GM20431 (cell line): ENCODE data around the gene MYEOV.

Experiments used
- in situ Hi-C: fragments of 300-500 bp; cut with MseI, MboI; formaldehyde crosslinking; loops from one replicate; pipeline ENCODE4 v1.15.0; 2020; ENCODE audit warnings: low sequenced_read_pairs; ENCODE audit not compliant: unreplicated experiment

MYEOV gene

DNA sequence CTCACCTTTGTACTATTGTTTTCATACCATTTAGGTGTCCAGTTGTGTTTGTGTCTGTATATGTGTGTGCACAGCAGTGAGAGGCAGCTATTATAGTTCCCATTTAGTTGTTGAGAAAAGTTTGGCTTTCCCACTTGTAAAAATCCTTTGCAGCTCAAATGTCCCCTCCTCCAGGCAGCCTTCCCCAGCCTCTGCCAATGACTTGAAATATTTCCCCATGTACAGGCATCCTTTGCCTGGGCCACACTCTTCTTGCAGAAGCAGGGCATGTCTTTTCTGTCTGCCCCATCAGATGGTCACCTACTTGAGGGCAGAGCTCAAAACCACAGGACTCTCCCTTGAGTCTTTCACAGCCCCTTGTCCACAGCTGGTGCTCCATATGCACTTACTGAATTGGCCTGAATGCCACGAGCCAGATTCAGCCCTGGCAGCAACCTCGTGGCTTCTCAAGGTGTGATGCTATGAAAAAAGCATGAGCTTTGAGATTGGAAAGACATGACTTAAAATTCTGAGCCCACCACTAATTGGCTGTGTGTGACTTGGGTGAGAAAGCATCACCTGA lies 39.3 kb downstream of the MYEOV start:
- in situ Hi-C loops: no loop called here

DNA sequence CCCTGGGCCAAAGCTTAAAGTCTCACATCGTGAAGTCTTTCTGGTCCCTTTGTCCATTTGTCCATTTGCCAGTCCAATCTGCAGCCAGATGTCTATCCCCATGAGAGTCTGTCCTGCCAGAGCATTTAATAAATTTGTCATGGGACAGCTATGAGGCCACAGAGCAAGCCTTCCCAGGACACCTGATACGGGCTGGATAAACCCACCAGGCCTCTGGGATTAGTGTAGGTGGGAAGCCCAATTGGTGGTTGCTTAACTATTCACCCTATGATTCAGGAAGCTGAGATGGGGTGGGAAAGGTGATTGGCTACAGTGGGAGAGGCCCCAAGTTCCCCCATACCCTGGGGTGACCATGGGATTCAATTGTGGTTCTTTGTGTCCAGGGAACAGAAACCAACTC lies 39.9 kb downstream of the MYEOV start:
- in situ Hi-C loops: no loop called here

DNA sequence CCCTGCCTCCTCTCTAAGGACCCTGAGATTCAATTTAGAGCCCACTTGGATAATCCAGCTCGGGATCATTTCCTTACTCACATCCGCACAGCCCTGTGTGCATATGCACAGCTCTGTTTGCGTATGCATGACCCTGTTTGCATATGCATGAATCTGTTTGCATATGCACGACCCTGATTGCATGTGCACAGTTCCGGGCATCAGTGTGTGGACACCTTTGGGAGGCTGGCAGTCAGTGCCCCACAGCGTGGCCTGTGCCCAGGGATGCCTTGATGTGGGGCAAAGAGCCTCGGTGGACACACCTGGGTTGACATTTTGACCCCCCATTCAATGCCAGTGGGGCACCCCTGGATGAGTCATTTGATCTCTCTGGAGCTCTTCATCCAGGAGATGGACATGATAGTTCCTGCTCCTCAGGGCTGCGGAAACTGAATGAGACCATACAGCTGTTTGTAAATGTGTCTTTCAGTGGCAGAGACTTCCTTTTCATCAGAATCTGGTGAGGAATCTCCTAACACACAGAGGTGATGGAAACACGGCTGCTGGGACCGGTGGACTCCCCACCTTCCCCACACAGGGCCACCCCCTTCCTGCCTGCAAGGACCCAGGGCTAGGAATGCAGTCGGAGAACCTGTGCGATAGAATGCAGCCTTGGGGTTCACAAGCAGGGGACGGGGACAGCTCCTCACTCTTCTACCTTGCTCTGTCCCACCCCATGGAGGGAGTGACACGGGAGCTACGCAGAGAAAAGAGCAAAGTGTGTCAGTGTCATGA lies 41.2 kb downstream of the MYEOV start:
- in situ Hi-C loops: no loop called here

DNA sequence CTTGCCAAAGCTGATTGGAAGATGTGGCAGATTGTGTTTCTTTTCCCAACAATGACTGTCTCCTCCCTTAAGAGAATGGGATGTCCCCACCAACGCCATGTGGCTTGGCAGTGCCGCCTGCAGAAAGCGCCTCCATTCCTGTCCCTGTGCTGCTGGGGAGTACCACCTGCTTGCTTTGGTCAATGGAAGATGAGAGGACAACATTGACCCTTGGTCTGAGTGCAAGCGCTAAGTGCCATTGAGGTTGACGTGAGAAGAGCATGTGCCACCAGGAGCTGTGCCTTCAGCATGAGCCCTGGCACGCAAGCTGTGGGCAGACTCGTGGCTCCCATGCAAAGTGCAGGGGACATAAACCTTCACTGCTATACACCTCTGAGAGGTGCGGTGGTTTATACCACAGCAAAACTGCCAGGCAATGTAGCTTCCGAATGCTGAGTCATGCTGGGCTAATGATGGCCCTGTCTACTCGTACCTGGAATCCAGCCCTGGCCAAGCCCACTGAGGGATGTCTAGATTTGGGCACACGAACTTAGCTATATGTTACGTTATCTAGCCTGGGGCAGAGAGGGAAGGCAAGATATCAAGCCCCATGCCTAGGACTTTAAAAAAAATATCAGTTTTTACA lies 41.9 kb downstream of the MYEOV start:
- in situ Hi-C loops: no loop called here

DNA sequence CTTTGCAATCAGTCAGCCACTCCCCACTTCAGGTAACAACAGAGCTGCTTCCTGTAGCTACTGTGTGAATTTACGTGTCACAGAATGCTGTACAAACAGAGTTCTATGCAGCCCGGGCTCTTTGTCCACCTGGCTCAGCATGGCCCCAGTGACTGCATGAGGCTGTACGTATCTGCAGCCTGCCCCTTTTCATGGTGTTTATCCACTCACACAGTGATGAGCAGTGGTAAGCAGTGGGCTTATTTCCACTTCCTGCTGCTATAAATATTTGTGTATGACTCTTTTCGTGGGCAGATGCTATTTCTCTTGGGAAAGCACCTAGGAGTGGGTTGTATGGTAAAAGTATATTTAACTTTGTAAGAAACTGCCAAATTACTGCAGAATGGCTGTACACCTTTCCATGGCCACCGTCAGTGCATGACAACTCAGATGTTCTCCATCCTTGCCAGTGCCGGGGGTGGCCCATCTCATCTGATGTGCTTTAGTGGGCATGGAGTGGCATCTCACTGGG lies 43.3 kb downstream of the MYEOV start:
- in situ Hi-C loops: no loop called here

DNA sequence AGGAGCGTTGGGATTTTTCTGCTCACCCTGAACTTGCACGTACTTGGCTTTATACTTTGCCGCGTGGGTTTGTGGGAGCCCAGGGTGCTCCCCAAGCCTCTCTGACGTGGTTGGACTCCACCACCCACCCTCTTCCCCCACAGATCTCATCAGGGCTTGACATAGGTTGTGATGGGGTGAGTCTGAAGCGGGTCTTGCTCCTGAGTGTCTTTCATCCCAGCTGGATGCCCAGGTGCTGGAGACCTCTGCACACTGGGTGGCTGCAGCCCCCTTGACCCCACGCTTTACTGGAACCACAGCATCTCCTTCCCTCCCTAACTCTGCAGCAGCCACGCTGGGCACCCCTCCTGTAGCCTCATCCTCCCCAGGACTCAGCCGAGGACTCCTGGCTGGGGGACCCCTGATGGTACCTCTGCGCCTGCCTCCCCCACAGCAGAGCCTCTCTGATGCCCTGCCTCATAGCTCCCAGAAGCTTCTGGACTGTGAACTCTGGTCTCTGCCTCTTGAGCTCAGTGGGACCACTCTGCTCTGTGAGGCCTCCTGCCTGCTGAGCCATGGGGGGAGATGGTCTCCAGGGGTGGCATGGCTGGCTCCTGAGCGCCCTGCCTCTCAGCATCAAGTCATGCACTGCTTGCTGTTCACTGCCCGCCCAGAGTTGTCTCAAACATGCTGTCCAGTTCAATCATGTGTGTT lies 45.2 kb downstream of the MYEOV start:
- in situ Hi-C loops: no loop called here

DNA sequence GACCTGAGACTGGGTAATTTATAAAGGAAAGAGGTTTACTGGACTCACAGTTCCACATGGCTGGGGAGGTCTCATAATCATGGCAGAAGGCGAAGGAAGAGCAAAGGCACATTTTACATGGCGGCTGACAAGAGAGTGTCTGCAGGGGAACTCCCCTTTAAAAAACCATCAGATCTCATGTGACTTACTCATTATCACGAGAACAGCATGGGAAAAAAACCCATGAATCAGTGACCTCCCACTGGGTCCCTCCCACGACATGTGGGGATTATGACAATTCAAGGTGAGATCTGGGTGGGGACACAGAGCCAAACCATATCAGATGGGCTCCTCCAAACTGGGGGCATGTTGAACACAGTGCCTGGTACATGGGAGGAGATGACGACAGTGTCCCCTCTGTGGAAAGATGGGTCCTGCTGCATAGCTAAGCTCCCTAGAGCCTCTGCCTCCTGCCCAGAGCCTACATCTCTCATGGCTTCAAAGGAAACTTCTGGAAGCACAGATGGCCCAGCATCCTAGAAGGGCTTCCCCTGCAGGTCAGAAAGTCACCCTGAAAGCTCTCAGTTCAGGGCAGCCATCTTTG lies 46.1 kb downstream of the MYEOV start:
- in situ Hi-C loops: no loop called here

DNA sequence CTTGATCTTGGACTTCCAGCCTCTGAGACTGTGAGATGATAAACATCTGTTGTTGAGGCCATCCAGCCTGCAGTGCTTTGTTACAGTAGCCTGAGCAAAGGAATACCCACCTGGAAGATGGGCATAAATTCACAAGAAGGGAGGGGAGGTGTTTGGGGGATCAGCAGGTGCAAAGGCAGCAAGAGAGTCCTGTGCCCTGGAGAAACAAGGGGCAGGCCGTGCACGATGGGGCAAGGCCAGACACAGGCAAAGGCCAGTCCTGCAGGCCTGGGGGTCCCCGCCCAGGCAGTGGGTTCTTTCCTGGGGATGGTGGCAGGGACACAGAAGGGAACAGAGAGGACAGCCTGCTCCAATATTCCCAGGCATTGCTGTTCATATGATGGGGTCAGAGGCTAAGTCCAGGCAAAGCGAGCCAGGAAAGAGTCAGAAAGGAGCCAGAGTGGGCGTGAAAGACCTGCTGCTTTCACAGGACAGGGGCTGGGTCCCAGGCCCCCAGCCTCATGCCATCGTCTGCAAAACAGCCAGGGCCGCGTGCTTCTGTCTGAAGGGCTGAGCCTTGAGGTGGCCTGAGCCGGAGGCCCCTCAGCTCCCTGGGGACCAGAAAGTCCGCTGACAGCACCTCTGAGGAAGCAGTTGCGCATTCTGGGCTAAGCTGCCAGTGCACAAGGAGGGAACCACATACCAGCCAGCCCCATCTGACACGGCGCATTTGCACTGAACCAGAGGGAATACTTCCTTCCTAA lies 48.8 kb downstream of the MYEOV start:
- in situ Hi-C loops: no loop called here

DNA sequence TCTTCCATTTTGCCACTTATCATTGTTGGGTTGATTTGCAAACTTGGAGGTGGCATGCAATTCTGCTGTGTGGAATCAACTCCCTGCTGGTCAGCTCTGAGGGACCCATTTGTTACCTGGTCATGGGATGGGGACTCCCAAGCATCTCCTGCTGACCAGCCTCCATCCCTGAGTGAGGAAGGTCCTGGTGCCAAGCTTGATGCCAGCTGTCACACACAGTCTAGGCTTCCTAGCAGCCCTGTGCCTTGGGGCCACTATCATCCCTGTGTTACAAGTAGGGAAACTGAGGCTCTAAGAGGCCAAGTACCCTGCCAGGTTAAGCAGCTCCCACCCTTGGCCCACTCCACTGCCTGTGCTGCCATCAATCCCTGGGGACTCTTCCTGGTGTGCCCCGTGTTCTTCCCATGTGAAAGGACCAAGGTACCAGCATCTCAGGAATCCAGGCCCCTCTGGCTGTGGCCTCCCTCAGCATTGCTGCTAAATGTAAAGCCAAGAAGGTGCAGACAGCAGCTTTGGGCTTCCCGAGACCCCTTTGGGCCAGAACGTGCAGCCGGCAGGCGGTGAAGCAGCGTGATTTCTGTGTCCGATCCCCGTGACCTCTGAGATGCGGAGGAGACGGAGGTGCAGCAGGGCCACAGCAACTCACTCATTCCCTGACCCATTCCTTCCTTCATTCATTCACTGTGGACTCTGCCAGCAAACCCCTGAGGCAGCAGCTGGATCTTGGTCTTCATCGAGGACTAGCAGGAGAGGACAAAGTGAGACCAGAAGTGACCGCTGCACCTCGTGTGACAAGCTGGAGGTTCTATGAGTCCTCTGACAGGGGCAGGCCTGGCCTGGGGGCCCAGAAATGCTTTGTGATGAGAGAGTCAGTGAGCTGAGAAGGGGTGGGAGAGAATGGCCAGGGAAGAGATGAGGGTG lies 49.7 kb downstream of the MYEOV start:
- in situ Hi-C loops: no loop called here

DNA sequence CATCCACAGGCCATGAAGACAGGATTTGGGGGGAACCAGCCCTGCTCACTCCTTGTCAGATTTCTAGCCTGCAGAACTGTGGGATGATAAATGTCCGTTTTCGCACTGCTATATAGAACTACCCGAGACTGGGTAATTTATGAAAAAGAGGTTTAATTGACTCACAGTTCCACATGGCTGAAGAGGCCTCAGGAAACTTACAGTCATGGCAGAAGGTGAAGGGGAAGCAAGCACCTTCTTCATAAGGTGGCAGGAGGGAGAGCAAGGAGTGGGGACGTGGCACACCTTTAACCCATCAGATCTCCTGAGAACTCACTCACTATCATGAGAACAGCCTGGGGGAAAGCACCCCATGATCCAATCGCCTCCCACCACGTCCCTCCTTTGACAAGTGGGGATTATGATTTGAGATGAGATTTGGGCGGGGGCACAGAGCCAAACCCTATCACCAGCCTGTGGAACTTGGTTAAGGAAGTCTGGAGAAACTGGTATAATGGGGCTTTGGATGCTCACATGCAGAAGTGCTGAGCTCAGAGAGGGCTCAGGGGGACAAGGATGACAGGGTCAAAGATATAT lies 50.7 kb downstream of the MYEOV start:
- in situ Hi-C loops: no loop called here
